HepG2 (cell line): ENCODE measurements around the gene MAN2A2. TPM values are rescaled to one million over a fixed set of nuclear protein-coding genes. Genes with fewer than 3 reads are reported as not detected.

Experiments used
- ADNP ChIP-seq: sonication (generic); formaldehyde crosslinking; IDR thresholded peaks from 2 replicates; pipeline ENCODE4 v1.4.0; 2020; ENCODE audit warnings: missing genetic modification reagents
- ARNTL ChIP-seq: sonication (generic); formaldehyde crosslinking; IDR thresholded peaks from 2 replicates; pipeline ENCODE4 v1.4.0; 2020; ENCODE audit warnings: mild to moderate bottlenecking, missing genetic modification reagents
- HOXA5 ChIP-seq: sonication (generic); formaldehyde crosslinking; IDR thresholded peaks from 2 replicates; pipeline ENCODE4 v1.4.0; 2020; ENCODE audit warnings: missing genetic modification reagents
- NRL ChIP-seq: sonication (generic); formaldehyde crosslinking; IDR thresholded peaks from 2 replicates; pipeline ENCODE4 v1.5.0; 2020; ENCODE audit warnings: missing genetic modification reagents, mild to moderate bottlenecking, moderate library complexity, borderline replicate concordance
- SNAI1 ChIP-seq: sonication (generic); formaldehyde crosslinking; IDR thresholded peaks from 2 replicates; pipeline ENCODE4 v1.5.0; 2020; ENCODE audit warnings: mild to moderate bottlenecking, missing genetic modification reagents, borderline replicate concordance
- ZFP41 ChIP-seq: sonication (generic); formaldehyde crosslinking; IDR thresholded peaks from 2 replicates; pipeline ENCODE4 v1.4.0; 2020; ENCODE audit warnings: mild to moderate bottlenecking, missing genetic modification reagents, borderline replicate concordance
- ZNF232 ChIP-seq: sonication (generic); formaldehyde crosslinking; IDR thresholded peaks from 2 replicates; pipeline ENCODE4 v1.4.0; 2020; ENCODE audit warnings: missing genetic modification reagents, borderline replicate concordance
- ZNF317 ChIP-seq: sonication (generic); formaldehyde crosslinking; IDR thresholded peaks from 2 replicates; pipeline ENCODE4 v1.5.0; 2020; ENCODE audit warnings: mild to moderate bottlenecking, missing genetic modification reagents
- ZNF530 ChIP-seq: sonication (generic); formaldehyde crosslinking; IDR thresholded peaks from 2 replicates; pipeline ENCODE4 v1.5.0; 2020; ENCODE audit warnings: low read depth, mild to moderate bottlenecking, missing genetic modification reagents
- ZNF75D ChIP-seq: sonication (generic); formaldehyde crosslinking; IDR thresholded peaks from 2 replicates; pipeline ENCODE4 v1.8.1; 2023; ENCODE audit warnings: missing genetic modification reagents, mild to moderate bottlenecking, borderline replicate concordance
- ZSCAN31 ChIP-seq: sonication (generic); formaldehyde crosslinking; IDR thresholded peaks from 2 replicates; pipeline ENCODE4 v1.5.0; 2020; ENCODE audit warnings: low read depth, mild to moderate bottlenecking, missing genetic modification reagents
- polyA plus RNA-seq, 8 experiments: library from polyadenylated mRNA; depleted of rRNA in 3 of 8; stranded (reverse) in 7 of 8; unstranded in 1 of 8; fragments of >200 nt; fragmentation: Illumina TruSeq in 4 of 8; extraction: Trizol in 4 of 8; gene quantifications; 2 replicates each; pipeline versions ENCODE4 v1.2.1 to v1.2.3, GENCODE V29; 2011 to 2016; ENCODE audit warnings: low read depth in 4 of 8, missing spikeins in 1 of 8, mixed read lengths in 1 of 8; ENCODE audit not compliant: insufficient read depth in 1 of 8
- total RNA-seq, 5 experiments: library from RNA; depleted of rRNA; stranded (reverse); fragments of >200 nt; fragmentation: Illumina TruSeq; extraction: Trizol; gene quantifications; 2 replicates each; pipeline ENCODE4 v1.2.3, GENCODE V29; 2016; ENCODE audit warnings: low read depth in 1 of 5
- TF ChIP-seq, protein P1 (sequence below): sonication (generic); formaldehyde crosslinking; IDR thresholded peaks from 2 replicates; pipeline ENCODE4 v1.5.0; 2020; ENCODE audit warnings: missing genetic modification reagents
- TF ChIP-seq, protein P2 (sequence below): sonication (generic); formaldehyde crosslinking; IDR thresholded peaks from 2 replicates; pipeline ENCODE4 v1.4.0; 2020; ENCODE audit warnings: mild to moderate bottlenecking, missing genetic modification reagents
- TF ChIP-seq, protein P3 (sequence below): sonication (generic); formaldehyde crosslinking; IDR thresholded peaks from 2 replicates; pipeline ENCODE4 v1.4.0; 2020; ENCODE audit warnings: missing genetic modification reagents, borderline replicate concordance
- TF ChIP-seq, protein P4 (sequence below): sonication (generic); formaldehyde crosslinking; IDR thresholded peaks from 2 replicates; pipeline ENCODE4 v1.8.0; 2022; ENCODE audit warnings: mild to moderate bottlenecking, missing genetic modification reagents, moderate library complexity
- TF ChIP-seq, protein P5 (sequence below): sonication (generic); formaldehyde crosslinking; IDR thresholded peaks from 2 replicates; pipeline ENCODE4 v1.4.0; 2020; ENCODE audit warnings: missing genetic modification reagents

Gene MAN2A2
- total and polyA plus RNA-seq, 2 of the 13 experiments (the other 11 are each of a cell fraction or from before 2014, with no cell fraction given), result 17.5 to 51.5 TPM

DNA sequence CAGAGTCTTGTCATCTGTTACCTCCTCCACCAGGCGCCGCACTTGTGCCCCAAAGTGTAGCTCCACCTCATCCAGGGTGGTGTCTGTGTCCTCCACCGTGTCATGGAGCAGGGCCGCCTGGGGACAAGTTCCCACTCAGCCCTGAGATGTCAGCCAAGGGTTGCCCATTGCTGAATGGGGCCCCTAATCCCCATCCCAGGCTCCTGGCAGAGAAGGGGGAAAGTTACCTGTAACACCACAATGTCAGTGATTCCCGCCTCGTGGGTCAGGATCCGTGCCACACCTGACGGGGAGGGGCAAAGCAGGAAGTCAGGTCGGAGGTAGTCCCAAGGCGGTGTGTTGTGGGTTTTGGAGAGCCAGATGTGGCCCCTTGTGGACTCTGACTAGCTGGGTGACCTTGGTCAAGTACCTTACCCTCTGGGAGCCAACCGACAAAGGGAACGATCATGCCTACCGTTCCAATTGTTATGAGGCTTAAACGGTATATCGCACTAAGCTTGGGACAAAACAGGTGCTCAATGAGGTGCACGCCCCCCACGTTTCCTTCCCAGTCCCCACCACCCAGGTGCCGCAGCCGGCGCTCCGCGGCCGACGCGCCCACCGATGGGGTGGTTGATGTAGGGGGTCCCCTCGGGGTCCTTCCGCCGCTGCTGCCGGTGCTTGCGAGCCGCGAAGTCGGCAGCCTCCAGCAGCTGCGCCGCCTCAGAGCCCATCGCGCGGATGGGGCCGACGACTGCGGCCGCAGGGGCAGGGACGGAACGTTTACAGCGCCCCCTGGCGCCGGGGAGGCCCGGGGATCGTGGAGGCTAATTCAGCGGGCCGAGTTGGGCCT is 28.9 kb downstream of the MAN2A2 start, which contains the start of gene HDDC3 (continued):
- no peak; the same call in 1 of the 2 replicates for TF ChIP-seq ZNF530
- TF ChIP-seq, protein P1, sequence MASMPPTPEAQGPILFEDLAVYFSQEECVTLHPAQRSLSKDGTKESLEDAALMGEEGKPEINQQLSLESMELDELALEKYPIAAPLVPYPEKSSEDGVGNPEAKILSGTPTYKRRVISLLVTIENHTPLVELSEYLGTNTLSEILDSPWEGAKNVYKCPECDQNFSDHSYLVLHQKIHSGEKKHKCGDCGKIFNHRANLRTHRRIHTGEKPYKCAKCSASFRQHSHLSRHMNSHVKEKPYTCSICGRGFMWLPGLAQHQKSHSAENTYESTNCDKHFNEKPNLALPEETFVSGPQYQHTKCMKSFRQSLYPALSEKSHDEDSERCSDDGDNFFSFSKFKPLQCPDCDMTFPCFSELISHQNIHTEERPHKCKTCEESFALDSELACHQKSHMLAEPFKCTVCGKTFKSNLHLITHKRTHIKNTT (CRISPR knock-in tag), result no peak
- peak; percentile 40; the same call in 1 of the 2 replicates for TF ChIP-seq HOXA5 (CRISPR knock-in tag)
- TF ChIP-seq ZNF75D (CRISPR knock-in tag), result no peak
- peak; percentile 92; the same call in 1 of the 2 replicates for TF ChIP-seq SNAI1 (CRISPR knock-in tag)
- TF ChIP-seq ZNF232 (CRISPR knock-in tag), result peak; percentile 29; the same call in 1 of the 2 replicates
- TF ChIP-seq, protein P2, sequence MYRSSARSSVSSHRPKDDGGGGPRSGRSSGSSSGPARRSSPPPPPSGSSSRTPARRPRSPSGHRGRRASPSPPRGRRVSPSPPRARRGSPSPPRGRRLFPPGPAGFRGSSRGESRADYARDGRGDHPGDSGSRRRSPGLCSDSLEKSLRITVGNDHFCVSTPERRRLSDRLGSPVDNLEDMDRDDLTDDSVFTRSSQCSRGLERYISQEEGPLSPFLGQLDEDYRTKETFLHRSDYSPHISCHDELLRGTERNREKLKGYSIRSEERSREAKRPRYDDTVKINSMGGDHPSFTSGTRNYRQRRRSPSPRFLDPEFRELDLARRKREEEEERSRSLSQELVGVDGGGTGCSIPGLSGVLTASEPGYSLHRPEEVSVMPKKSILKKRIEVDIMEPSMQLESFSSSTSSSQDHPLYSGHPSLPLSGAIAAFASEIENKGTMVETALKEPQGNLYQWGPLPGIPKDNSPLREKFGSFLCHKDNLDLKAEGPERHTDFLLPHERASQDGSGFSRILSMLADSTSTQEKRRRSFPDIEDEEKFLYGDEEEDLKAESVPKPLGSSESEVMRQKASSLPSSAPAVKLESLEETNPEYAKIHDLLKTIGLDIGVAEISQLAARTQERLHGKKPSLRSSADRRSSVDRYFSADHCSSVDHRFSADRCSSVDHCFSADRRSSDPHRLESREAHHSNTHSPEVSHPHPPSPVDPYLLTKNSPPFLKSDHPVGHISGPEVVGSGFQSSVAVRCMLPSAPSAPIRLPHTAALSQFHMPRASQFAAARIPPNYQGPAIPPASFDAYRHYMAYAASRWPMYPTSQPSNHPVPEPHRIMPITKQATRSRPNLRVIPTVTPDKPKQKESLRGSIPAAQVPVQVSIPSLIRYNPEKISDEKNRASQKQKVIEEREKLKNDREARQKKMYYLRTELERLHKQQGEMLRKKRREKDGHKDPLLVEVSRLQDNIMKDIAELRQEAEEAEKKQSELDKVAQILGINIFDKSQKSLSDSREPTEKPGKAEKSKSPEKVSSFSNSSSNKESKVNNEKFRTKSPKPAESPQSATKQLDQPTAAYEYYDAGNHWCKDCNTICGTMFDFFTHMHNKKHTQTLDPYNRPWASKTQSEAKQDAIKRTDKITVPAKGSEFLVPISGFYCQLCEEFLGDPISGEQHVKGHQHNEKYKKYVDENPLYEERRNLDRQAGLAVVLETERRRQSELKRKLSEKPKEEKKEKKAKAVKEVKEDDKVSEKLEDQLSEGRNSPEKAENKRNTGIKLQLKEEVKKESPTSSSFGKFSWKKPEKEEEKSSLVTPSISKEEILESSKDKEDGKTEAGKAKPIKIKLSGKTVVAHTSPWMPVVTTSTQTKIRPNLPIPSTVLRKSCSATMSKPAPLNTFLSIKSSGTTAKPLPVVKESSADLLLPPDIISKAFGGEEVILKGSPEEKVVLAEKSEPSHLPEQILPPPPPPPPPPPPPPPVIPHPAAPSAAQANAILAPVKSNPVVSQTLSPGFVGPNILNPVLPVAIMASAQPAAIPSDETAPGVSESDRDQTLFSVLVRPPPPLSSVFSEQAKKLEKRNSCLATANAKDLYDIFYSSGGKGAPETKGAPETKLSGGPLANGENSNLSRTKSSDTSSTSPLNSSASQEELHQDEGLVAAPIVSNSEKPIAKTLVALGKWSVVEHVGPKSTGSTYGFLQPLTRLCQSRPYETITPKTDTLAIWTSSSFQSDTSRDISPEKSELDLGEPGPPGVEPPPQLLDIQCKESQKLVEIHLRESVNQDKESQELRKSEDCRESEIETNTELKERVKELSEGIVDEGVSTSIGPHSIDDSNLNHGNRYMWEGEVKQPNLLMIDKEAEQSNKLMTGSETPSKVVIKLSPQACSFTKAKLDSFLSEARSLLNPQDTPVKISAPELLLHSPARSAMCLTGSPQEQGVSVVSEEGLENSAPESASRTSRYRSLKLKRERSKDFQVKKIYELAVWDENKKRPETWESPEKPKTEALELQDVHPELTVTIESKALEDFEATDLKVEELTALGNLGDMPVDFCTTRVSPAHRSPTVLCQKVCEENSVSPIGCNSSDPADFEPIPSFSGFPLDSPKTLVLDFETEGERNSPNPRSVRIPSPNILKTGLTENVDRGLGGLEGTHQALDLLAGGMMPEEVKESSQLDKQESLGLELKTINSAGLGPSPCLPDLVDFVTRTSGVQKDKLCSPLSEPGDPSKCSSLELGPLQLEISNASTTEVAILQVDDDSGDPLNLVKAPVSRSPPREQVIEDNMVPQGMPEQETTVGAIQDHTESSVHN, result 0 out of 2 replicates have a peak, but pooled peaks have one; percentile 23
- TF ChIP-seq, protein P3, sequence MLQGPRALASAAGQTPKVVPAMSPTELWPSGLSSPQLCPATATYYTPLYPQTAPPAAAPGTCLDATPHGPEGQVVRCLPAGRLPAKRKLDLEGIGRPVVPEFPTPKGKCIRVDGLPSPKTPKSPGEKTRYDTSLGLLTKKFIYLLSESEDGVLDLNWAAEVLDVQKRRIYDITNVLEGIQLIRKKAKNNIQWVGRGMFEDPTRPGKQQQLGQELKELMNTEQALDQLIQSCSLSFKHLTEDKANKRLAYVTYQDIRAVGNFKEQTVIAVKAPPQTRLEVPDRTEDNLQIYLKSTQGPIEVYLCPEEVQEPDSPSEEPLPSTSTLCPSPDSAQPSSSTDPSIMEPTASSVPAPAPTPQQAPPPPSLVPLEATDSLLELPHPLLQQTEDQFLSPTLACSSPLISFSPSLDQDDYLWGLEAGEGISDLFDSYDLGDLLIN (CRISPR knock-in tag), result no peak
- TF ChIP-seq ZSCAN31 (CRISPR knock-in tag), result no peak
- TF ChIP-seq NRL (CRISPR knock-in tag), result peak; percentile 39
- TF ChIP-seq, protein P4, sequence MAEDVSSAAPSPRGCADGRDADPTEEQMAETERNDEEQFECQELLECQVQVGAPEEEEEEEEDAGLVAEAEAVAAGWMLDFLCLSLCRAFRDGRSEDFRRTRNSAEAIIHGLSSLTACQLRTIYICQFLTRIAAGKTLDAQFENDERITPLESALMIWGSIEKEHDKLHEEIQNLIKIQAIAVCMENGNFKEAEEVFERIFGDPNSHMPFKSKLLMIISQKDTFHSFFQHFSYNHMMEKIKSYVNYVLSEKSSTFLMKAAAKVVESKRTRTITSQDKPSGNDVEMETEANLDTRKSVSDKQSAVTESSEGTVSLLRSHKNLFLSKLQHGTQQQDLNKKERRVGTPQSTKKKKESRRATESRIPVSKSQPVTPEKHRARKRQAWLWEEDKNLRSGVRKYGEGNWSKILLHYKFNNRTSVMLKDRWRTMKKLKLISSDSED, result no peak
- no peak for TF ChIP-seq ADNP
- TF ChIP-seq ZNF317 (CRISPR knock-in tag), result peak; percentile 59; the same call in 1 of the 2 replicates
- no peak for TF ChIP-seq ZFP41 (CRISPR knock-in tag)
- TF ChIP-seq, protein P5, sequence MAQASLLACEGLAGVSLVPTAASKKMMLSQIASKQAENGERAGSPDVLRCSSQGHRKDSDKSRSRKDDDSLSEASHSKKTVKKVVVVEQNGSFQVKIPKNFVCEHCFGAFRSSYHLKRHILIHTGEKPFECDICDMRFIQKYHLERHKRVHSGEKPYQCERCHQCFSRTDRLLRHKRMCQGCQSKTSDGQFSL (CRISPR knock-in tag), result 0 out of 2 replicates have a peak, but pooled peaks have one; percentile 10
- 0 out of 2 replicates have a peak, but pooled peaks have one; percentile 30 for TF ChIP-seq ARNTL (CRISPR knock-in tag)
